NCI-H2029 treated with DMSO at 0.1 percent for 48 hours (cell line): ENCODE measurements around the gene EZR.
A peak's percentile ranks its signal among the peaks of the same experiment; 100 is the strongest.

Source experiments
- DNase-seq: peaks from one replicate; lab custom pipeline; 2025; lab: John Stamatoyannopoulos, UW

Gene EZR

GRCh38 chr6:158817728-158818580, 1.2 kb downstream of the EZR start:
- peak; percentile 59 for DNase-seq

GRCh38 chr6:158816803-158817727, 2.1 kb downstream of the EZR start:
- DNase-seq, result peak; percentile 54

GRCh38 chr6:158816329-158816728, 2.8 kb downstream of the EZR start:
- DNase-seq, result no peak

- DNase-seq, result no peak
Measured at GRCh38 chr6:158815907-158816306, 3.3 kb downstream of the EZR start.

- DNase-seq, result no peak
Measured at GRCh38 chr6:158815379-158815724, 3.8 kb downstream of the EZR start.

- no peak for DNase-seq
Measured at GRCh38 chr6:158813032-158813431, 6.1 kb downstream of the EZR start.

- no peak for DNase-seq
Measured at GRCh38 chr6:158812611-158813010, 6.6 kb downstream of the EZR start.

GRCh38 chr6:158810155-158811095, 8.7 kb downstream of the EZR start:
- no peak for DNase-seq

DNA sequence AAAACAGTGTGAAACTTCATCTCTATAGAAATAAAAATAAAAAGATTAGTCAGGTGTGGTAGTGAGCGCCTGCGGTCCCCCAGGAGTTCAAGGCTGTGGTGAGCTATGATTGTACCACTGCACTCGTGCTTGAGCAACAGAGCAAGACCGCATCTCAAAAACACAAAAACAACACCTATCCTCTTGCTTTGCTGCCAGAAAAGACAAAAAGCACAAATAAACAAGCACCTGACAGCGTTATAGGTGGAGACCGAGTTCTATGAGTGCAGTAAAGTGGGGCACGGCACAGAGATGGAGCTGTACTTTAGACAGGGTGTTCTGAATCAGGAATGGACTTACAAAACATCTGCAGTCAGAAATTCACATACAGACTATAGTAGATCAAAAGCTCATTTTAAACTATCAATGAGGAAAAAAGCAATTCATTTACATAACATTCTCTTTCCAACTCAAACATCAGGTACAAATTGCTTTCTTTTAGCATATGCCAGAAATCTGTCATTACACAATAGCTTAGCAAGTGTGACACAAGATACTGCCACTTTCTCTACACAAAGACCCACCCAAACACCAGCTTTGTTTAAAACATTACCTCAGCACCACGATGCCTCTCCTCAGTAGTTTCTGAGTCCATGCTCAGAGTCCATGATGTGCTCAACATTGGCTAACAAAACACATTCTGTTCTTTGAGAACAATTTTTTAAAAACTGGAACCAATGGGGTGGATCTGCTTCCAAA, 10.1 kb downstream of the EZR start:
- DNase-seq, result peak; percentile 19

- no peak for DNase-seq
Measured at GRCh38 chr6:158808442-158808833, 10.7 kb downstream of the EZR start.

GRCh38 chr6:158807515-158808441, 11.4 kb downstream of the EZR start:
- no peak for DNase-seq

- no peak for DNase-seq
Measured at GRCh38 chr6:158805698-158806377, 13.3 kb downstream of the EZR start.

DNA sequence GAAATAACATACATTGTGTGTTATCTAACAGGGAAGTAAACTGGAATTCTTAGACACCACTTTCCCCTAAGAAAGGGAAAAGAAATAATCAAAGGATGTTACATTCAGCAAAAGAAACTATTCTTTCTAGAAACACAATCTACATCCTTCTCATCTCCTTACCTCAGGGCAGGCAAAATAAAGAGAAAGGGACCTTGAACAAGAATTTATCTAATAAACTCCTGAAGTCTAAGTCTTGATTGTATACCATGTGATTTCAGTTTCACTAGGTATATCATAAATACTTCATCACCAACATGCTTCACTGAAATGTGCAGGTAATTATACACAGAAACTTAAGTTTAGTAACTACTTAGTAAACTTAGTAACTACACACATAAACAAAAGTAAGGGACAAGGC, 15.0 kb downstream of the EZR start:
- no peak for DNase-seq

DNA sequence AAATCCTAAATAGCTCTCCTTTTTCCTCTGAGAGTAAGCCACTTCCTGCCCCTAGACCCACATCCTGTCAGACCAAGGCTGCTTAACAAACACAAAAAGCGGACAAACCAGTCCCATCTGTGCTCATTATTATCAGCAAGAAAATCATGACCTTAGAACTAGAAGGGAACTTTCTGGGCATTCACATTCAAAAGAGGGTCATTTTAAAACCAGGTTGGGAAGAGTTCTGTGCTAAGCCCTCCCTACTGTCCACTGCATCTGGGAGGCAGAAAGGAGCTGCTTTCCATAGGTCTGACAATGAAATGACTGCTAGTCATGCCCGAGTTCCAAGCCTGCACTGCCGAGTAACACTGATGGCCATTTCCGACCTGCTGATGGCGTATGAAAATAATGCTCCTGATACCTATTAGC, 15.4 kb downstream of the EZR start:
- DNase-seq, result peak; percentile 69

- DNase-seq, result no peak
Measured at GRCh38 chr6:158801655-158802294, 17.4 kb downstream of the EZR start.

DNA sequence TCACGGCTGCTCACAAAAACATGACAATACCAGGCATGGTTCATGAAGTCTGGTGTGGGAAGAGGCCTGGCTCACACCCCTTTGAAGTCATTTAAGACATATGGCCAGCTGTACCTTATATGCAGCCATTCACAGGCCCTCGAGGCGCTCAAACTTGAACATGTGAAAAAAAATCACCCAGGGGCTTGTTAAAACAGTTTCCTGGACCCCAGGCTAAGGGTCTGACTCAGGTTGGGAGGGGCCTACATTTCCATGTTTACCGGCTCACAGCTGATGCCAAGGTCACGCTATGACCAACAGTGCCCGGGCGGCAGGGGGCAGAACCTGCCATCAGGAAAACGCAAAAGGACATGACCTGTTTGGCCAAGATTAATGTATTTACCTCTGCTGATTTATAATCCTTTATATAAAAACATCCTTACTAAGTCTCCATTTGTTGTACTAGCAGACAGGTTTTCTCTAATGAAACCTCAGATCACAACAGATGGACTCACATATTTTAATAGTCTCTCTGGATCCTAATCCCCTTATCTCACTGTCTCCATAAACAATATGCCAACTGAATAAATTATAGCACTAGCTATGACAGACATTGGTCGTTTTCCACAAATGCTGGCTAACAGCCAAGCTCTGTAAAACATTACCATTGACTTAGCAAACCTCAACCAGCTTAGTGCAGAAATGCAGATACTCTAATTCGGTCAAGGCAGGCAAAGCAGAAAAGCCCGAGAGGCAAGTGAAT, 19.9 kb downstream of the EZR start:
- peak; percentile 69 for DNase-seq

DNA sequence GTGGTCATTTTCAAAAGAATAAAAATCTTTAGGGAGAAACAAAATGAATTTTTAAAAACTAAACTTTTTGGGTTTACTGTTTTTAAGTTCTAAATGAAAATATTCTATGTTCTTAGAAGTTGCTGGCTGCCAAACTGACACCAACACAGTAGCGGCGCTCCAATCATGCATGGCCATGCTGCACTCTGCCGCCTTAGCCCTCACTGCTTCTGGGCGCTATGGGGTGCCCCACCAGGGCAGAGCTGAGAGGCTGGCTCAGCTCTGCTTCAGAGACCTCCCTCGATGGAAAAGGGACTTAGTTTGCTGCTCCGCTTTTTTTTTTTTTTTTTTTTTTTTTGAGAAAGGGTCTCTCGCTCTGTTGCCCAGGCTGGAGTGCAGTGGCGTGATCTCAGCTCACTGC, 20.9 kb downstream of the EZR start:
- no peak for DNase-seq
